K562 (cell line): Measurements from ENCODE around the gene CCDC60. TPM values are rescaled to one million over a fixed set of nuclear protein-coding genes. Genes with fewer than 3 reads are reported as not detected.

Experiments
- ATAC-seq: fragments of 200-7000 bp; cut with Tn5 transposase; 3 replicates; pipeline ENCODE4 v1.9.1; 2020; ENCODE audit warnings: moderate library complexity
- BruUV-seq: library from RNA; stranded (reverse); fragments of 400-500 nt; replicated peaks from 2 replicates; lab custom pipeline; 2021; lab: Mats Ljungman, UMichigan
- CTCF ChIA-PET: fragments of 300-600 bp; formaldehyde crosslinking; extraction: SDS; loops from one replicate; lab custom pipeline; 2021; ENCODE audit warnings: low intra/inter-chr PET ratio; lab: Yijun Ruan, JAX
- POLR2A ChIA-PET: fragments of 300-600, 350-650 bp; sonication (Branson Sonifier 250); formaldehyde crosslinking; extraction: SDS; loops from one replicate; lab custom pipeline; 2021; ENCODE audit warnings: antibody characterized with exemption, inconsistent platforms; lab: Yijun Ruan, JAX
- DNase-seq, 4 experiments: peaks; one replicate each; pipeline versions ENCODE4 v3.0.0 to v3.0.0-alpha.2; 2011 to 2018; ENCODE audit warnings: low spot score in 3 of 4, mixed read lengths in 3 of 4; ENCODE audit errors: extremely low read depth in 1 of 4
- FAIRE-seq: peaks from 2 replicates; lab custom pipeline; 2011; peaks lifted over from hg19 to GRCh38; lab: Jason Lieb, UNC
- H2AFZ ChIP-seq: 2 replicates; pipeline ENCODE4 v1.6.0; 2011; ENCODE audit warnings: low read depth, low read length, control low read depth, inconsistent platforms
- H3K27ac ChIP-seq: fragments of 200-600 bp; 3 replicates; pipeline ENCODE4 v1.8.0; 2011; ENCODE audit warnings: low read depth, mild to moderate bottlenecking, control low read depth, inconsistent platforms, low read length, moderate library complexity, mixed read lengths; ENCODE audit errors: extremely low read depth
- H3K27me3 ChIP-seq, 2 experiments: fragments of 300-600 bp in 1 of 2; 2 replicates in 1 of 2; 3 replicates in 1 of 2; pipeline versions ENCODE4 v1.6.0 to v1.8.0; 2011; ENCODE audit warnings: inconsistent platforms in 2 of 2, low read length in 2 of 2, mild to moderate bottlenecking in 1 of 2, mixed read lengths in 1 of 2, moderate library complexity in 1 of 2; ENCODE audit not compliant: control insufficient read depth in 2 of 2, insufficient read depth in 2 of 2
- H3K36me3 ChIP-seq: fragments of 300-600 bp; 3 replicates; pipeline ENCODE4 v1.8.0; 2011; ENCODE audit warnings: mild to moderate bottlenecking, low read length, inconsistent platforms; ENCODE audit not compliant: control insufficient read depth, insufficient read depth
- H3K4me1 ChIP-seq, 2 experiments: fragments of 200-600 bp in 1 of 2; replicated peaks in 1 of 2; 2 replicates in 1 of 2; 3 replicates in 1 of 2; pipeline versions ENCODE4 v1.5.1 to v1.8.0; 2011; ENCODE audit warnings: inconsistent platforms in 2 of 2, low read length in 2 of 2, mild to moderate bottlenecking in 1 of 2, mixed read lengths in 1 of 2, moderate library complexity in 1 of 2; ENCODE audit not compliant: control insufficient read depth in 2 of 2, insufficient read depth in 2 of 2
- H3K4me2 ChIP-seq: 2 replicates; pipeline ENCODE4 v1.6.1; 2011; ENCODE audit warnings: low read length, control low read depth, inconsistent platforms, mixed read lengths; ENCODE audit not compliant: insufficient read depth
- H3K4me3 ChIP-seq: fragments of 200-600 bp; sonication (generic), shearing (Covaris generic); 2 replicates; pipeline ENCODE4 v1.5.1; 2016; ENCODE audit warnings: control low read depth, inconsistent platforms
- H3K79me2 ChIP-seq: fragments of 200-600 bp; 3 replicates; pipeline ENCODE4 v1.8.0; 2011; ENCODE audit warnings: low read length, inconsistent platforms; ENCODE audit not compliant: control insufficient read depth, insufficient read depth
- H3K9ac ChIP-seq, 2 experiments: 2 replicates each; pipeline versions ENCODE4 v1.6.0 to v1.6.1; 2011; ENCODE audit warnings: low read depth in 2 of 2, low read length in 2 of 2, control low read depth in 1 of 2, inconsistent platforms in 1 of 2, mild to moderate bottlenecking in 1 of 2, mixed read lengths in 1 of 2; ENCODE audit not compliant: insufficient read depth in 1 of 2
- H3K9me1 ChIP-seq: one replicate; pipeline ENCODE4 v1.6.0; 2011; ENCODE audit warnings: inconsistent platforms, mild to moderate bottlenecking, low read length, moderate library complexity; ENCODE audit not compliant: control insufficient read depth, insufficient read depth
- H3K9me3 ChIP-seq: replicated peaks from 2 replicates; pipeline ENCODE4 v1.5.1; 2011; ENCODE audit warnings: low read depth, low read length, inconsistent platforms; ENCODE audit not compliant: control insufficient read depth, insufficient read depth
- H4K20me1 ChIP-seq: replicated peaks from 2 replicates; pipeline ENCODE4 v1.6.1; 2011; ENCODE audit warnings: low read length, inconsistent platforms, mixed read lengths; ENCODE audit not compliant: control insufficient read depth, insufficient read depth
- FOS ChIP-seq: IDR thresholded peaks from 3 replicates; pipeline ENCODE4 v1.6.1; 2011; ENCODE audit not compliant: insufficient read length; ENCODE audit errors: extremely low read depth
- MAFF ChIP-seq: IDR thresholded peaks from 2 replicates; pipeline ENCODE4 v1.6.1; 2012; ENCODE audit warnings: low read length, improper control_type of control experiment
- NFXL1 ChIP-seq: fragments of 450-650 bp; formaldehyde crosslinking; IDR thresholded peaks from 2 replicates; pipeline ENCODE4 v1.4.0; 2021; ENCODE audit warnings: mild to moderate bottlenecking
- POLR2AphosphoS5 ChIP-seq: IDR thresholded peaks from 2 replicates; pipeline ENCODE4 v1.6.1; 2011; ENCODE audit warnings: mild to moderate bottlenecking, low read depth, low read length, moderate library complexity; ENCODE audit not compliant: control insufficient read depth, insufficient read depth
- TAF9B ChIP-seq: fragments of 450-650 bp; IDR thresholded peaks from 2 replicates; pipeline ENCODE4 v1.6.1; 2018; ENCODE audit warnings: mild to moderate bottlenecking; ENCODE audit not compliant: partially characterized antibody
- TCF3 ChIP-seq: sonication (generic); formaldehyde crosslinking; IDR thresholded peaks from 2 replicates; pipeline ENCODE4 v1.4.0; 2020; ENCODE audit warnings: mild to moderate bottlenecking, missing genetic modification reagents
- ZBTB49 ChIP-seq: sonication (generic); formaldehyde crosslinking; IDR thresholded peaks from 2 replicates; pipeline ENCODE4 v1.8.0; 2022; ENCODE audit warnings: missing genetic modification reagents, mild to moderate bottlenecking, borderline replicate concordance
- ZNF316 ChIP-seq: fragments of 450-650 bp; IDR thresholded peaks from 2 replicates; pipeline ENCODE4 v1.6.1; 2016
- WGBS: fragments of 100-300 bp; shearing (Covaris generic); methylation state at CpG from one replicate; pipeline ENCODE4 v1.1.6; 2016; ENCODE audit warnings: low coverage, mixed read lengths; ENCODE audit not compliant: insufficient coverage; ENCODE audit errors: missing lambda C conversion rate; 5-methylcytosine and 5-hydroxymethylcytosine counted together
- in situ Hi-C: fragments of 300-500 bp; cut with MboI; formaldehyde crosslinking; loops from 4 replicates; pipeline ENCODE4 v1.15.0; 2018; ENCODE audit warnings: inconsistent platforms, mixed read lengths
- intact Hi-C: fragments of 100-400 bp; cut with micrococcal nuclease; formaldehyde crosslinking; loops from 2 replicates; pipeline ENCODE4 v1.14.2; 2022
- polyA plus RNA-seq, 8 experiments: library from polyadenylated mRNA; depleted of rRNA in 4 of 8; stranded (reverse) in 5 of 8; unstranded in 3 of 8; fragments of >200 nt; fragmentation: Nextera tagmentation in 2 of 8; fragmentation: Illumina TruSeq in 1 of 8; extraction: Ambion mirVana in 2 of 8; extraction: Trizol in 1 of 8; gene quantifications; 2 replicates each; pipeline versions ENCODE4 v1.2.1 to v1.2.3, GENCODE V29; 2011 to 2014; ENCODE audit warnings: inconsistent platforms in 1 of 8, missing spikeins in 1 of 8
- total RNA-seq, 7 experiments: library from RNA; depleted of rRNA in 6 of 7; stranded (reverse); fragments of >200 nt in 6 of 7; fragmentation: Illumina TruSeq in 2 of 7; extraction: Trizol in 2 of 7; gene quantifications; 2 replicates each; pipeline versions ENCODE4 v1.2.1 to v1.2.3, GENCODE V29; 2011 to 2021; ENCODE audit warnings: low replicate concordance in 1 of 7

Gene CCDC60
- total and polyA plus RNA-seq, 9 of the 15 experiments (the other 6 are each of a cell fraction or from before 2014, with no cell fraction given), result not detected

DNA sequence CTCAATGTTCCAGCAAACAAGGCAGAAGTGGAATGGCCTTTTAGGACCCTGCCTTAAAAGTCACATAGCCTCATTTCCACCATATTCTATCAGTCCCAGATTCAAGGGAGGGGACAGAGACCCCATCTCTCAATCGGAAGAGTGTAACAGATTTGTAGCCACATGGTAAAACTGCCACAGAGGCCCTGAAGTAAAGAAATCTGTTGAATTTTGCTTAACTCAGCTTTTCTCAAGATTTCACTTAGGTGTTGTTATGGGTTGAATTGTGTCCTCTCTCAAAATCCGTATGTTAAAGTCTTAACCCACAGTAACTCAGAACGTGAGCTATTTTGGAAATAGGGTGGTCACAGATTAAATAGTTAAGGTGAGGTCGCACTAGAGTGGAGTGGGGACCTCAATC is 22.7 kb upstream of the CCDC60 start:
- ChIA-PET POLR2A (interaction anchor here (0.6 kb wide), 1 partner anchor 18 kb away, joined by 3 read pairs; no protein-coding TSS in a partner anchor), CTCF (no interaction called here)
- Histone ChIP-seq H3K27me3 (peaks cover 2 to 8% of the 10 kb centered on the region in 2 experiments; a peak in 1 of 5 replicates), H3K9me1 (no peaks in the 10 kb centered on the region), H4K20me1 (no peaks in the 10 kb centered on the region), H3K9me3 (no peaks in the 10 kb centered on the region), H3K4me2 (no peak overlapping the region), H3K79me2 (no peaks in the 10 kb centered on the region), H3K9ac (no peak overlapping the region), H3K4me3 (no peak overlapping the region), H3K36me3 (no peaks in the 10 kb centered on the region), H2AFZ (no peak overlapping the region), H3K4me1 (no peaks in the 10 kb centered on the region), H3K27ac (no peak overlapping the region)
- no peak for FAIRE-seq
- WGBS, result 0% methylated on average over 4 of the region's 4 CpGs
- no TSS peak for BruUV-seq
- intact Hi-C loops (no loop called here), in situ Hi-C loops (no loop called here)
- TF ChIP-seq MAFF (0 out of 2 replicates have a peak, but pooled peaks have one; percentile 18), NFXL1 (CRISPR knock-in tag) (no peak), FOS (no peak), TCF3 (CRISPR knock-in tag) (no peak), ZNF316 (peak; percentile 31; the same call in 1 of the 2 replicates), POLR2AphosphoS5 (no peak), TAF9B (no peak), ZBTB49 (CRISPR knock-in tag) (no peak)
- no peak for DNase-seq
- ATAC-seq, result no peak
